NCI-H2171 treated with DMSO at 0.1 percent for 48 hours (cell line): ENCODE data around the gene ISG20L2.

ENCODE experiments used
- DNase-seq: peaks from one replicate; lab custom pipeline; 2025; lab: John Stamatoyannopoulos, UW

Gene ISG20L2

DNA sequence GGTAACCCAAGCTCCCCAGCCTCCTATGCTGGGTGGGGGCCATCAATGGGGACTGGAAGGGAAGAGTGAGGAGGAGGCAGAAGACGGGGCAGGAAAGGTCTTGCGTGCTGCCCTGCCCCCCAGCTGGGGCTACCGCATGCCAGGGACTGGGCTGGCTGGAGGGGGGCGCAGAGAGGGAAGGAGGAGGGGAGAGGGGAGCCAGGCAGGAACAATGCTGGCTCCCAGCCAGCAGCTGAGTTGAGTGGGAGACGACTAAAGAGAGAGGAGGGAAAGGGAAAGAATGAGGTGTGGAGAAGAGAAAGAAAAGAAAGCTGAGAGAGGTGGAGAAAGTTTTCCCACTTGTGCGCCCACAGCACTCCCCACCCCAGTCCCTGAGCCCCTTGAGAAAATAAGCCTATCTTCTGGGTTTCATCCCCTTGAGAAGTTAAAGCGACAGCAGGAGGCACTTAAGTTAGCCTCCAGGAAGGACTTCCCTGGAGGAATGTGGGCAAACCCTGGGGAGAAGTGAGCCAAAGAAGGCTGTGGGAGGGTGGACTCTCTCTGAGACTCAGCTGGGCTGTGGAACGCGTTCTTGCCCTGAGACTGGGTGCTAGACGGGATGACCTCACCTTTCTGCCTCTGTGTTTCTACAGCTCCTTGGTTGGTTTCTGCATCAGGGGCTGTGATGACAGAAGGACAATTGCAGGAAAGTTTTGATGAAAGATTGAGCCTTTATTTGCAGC lies 38.5 kb downstream of the ISG20L2 start:
- peak; percentile 43 for DNase-seq

DNA sequence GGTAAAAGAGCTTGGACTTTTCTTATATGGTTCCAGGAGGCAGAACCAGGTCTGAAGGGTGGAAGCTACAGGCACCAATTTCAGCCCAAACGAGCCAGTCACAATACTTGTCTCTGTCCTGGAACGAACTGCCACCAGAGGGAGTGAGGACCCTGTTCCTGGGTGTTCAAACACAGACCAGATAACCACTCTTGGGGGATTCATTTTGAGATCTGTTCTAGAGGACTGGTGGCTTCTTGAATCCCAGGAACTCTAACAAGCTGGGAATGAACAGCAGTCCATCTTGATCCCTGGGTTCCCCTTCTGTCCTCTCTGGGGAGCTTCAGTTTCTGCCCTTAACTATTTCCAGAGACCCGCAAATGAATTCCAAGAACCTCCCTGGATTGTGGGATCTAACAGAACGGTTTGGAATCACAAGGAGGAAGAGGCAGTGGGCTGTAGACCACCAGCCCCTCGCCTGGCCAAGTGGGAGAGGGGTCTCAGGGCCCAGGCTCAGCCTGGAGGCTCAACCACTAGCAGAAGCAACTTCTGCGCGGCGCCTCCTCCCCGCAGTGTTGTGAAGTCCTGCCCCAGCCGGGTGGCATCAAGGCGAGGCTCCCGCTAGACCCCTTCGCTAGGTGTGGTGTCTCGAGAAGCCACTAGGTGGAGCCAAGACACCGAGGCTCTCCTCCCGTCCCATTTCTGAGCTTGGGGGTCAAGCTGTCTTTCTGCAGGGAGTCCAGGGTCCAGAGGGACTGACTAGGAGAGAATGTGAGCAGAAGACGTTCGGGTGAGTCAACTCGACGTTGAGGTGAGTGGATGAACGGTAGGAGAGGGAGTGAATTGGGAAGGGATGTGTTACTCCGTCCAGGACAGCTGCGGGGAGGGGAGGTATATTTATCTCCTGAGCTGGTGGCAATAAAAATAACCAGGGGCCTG lies 39.3 kb downstream of the ISG20L2 start:
- DNase-seq = peak; percentile 72

DNA sequence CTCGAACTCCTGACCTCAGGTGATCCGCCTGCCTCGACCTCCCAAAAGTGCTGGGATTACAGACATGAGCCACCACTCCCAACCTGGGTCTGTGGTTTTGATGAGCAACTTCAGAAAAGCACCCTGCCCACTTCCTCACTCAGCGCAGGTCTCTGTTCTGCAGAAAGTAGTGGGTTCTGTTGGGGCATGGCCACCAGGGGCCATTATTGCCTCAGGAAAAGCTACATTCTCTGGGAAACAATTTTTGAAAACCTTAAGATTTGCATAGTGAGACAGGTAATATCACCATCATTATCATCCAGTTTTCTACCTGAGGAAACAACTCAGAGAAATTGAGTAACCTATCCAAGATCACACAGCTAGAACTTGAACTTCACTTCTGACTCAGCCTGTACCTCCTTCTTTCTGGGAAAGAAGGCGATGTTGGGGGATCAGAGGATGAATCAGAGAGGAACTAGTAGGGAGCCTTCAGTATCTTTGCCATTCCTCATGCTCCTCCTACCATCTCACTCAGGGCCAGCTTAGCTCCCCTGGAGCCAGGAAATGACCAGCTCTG lies 44.3 kb downstream of the ISG20L2 start:
- DNase-seq = no peak

- DNase-seq = no peak
Measured at GRCh38 chr1:156682166-156682890, 46.2 kb downstream of the ISG20L2 start.

GRCh38 chr1:156681196-156681960 lies 47.2 kb downstream of the ISG20L2 start:
- DNase-seq = no peak

GRCh38 chr1:156680056-156680455 lies 48.5 kb downstream of the ISG20L2 start:
- no peak for DNase-seq

DNA sequence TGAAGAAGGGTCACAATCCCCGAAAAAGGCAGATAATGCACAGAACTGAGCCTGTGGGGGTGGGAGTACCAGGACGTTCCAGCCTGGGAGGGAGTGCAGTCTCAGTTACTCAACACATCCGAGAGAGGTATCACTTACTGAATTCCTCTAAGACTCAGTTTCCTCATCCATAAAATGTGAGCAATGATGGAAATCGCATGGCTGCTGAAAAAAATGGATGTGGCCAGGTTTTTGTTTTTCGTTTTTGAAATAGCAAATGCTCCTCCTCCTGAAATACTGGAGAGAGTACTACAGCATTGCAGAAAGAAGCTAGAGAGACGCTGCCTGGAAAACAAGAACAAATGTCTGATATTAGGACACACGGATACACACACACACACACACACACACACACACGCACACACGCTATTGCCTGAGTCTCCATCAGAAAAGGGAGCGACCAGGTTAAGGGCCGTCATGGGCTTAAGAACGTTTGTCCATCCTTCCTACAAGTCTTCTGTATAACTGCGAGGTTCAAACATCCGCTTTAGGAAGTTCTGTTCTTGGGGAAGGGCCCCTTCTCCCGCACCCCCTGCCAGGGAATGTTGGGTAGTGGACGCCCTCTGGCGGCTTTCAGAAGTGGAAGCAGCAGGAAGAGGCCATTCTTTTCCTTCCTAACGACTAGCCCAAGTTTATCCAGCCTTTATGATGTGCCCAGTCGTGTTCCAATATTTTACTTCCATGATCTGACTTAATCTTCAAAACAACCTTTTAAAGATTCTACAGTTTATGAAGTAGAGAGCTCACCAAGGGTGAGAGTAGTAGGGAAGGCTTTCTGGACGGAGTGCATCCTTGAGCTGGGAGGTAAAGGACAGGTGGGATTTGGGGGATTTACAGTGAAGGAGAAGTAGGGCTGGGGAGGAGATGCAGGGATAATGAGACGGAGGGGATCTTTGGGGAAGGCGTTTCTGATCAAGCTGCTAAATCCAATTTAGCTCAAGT lies 50.7 kb downstream of the ISG20L2 start:
- DNase-seq = peak; percentile 70

DNA sequence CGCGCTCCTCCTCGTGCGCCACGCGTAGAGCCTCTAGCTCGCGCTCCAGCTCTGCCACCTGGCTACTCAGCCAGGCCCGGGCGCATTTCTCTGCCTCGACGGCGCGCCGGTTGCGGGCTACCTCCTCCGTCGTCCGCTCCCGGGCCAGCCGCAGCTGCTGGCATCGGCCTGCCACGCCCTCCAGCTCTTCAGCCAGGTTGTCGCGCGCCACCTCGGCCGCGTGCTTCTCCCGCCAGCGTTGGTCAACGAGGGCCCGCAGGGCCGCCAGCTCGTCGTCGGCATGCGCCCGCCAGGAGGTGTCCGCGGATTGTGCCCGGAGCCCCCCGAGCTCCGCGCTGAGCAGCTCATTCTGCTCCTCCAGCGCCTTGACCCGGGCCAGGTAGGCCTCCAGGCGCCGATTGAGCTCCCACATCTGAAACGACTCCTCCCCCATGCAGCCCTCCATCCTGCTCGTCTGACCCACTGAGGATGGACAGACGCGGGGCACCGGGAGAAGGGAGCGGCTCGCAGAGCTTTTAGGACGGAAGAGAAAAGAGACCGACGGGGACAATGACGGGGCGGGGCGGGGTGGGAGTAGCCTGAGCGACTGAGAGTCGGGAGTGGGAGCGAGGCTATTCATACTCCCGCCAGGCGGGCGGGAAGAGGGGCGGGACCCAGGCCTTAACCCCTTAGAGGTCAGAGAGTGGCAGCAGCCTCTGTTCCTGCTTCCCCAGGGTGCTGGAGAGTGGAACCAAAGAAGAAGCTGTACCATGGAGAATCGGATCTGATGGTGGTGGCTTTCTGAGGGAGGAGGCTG lies 51.5 kb downstream of the ISG20L2 start, which contains the start of gene NES:
Gene NES, minus strand, starts transcription at position 588 of the 796 bp plus-strand sequence. Its CDS starts 143 bp downstream, at position 445.
- DNase-seq = no peak

DNA sequence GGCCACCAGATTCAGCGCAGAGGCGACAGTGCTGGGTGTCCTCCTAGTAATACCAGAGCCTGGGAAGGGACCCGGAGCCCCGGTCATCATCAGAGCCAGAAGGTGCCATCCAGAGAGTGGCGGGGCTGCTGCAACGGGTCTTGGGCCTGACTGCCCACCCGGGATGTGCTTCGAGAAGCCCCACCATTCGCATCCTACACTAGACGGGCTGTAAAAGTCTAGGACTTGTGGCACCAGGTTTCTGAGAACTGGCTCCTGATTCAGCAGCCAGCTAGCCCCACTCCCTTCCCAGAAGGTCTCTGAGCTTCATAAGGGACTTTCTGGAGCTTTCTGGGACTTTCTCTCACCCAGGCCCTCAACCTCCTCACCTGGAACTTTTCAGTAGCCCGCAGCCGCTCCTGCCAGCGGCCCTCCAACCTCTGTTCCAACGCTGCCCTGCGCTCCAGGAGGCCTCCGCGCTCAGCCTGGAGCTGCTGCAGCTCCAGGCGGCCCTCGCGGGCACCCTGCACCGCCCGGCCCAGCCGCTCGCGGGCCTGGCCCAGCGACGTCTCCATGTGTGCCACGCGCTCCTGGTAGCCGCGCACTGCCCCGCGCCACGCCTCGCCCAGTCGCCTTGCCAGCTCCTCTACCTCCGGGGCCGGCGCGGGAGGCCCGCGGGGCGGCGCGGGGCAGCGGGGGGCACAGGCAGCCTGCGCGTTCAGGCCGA lies 52.3 kb downstream of the ISG20L2 start:
- no peak for DNase-seq

DNA sequence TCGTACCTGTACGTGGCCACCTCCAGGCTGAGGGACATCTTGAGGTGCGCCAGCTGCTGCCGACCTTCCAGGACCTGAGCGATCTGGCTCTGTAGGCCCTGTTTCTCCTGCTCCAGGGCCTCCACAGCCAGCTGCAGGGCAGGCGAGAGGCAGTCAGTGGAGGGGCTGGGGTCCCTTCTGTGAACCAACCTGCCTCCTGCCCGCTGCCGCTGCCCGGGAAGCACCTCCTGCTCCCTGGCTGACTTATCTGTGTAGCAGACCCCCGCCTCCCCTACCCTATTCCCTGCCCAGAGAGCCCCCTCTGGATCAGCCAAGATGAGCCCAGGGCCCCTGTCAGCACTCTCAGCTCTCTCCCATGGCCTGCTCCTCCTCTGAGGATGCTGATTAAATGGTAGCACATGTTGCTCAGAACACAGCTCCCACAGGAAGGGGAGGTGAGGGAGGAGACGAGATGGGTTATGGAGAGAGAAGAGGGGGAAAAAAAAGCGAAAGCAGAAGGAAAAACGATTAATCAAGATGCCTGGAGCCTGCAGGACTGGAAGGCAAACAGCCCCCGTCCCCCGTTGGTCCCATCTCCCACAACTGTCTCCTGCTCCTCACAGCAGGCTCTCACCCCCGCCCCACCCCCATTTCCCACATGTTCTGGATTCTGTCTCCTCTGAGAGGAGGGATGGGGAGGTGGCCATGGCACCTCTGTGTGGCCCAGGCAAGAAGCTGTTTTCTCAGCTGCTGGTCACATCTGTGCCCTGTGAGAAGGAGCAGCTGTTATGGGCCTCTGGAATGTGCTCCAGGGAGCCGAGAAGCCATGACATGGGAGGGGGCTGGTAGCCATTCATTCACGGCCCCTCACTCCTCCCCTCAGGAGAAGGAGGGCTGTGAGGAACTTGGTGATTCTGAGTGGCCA lies 53.1 kb downstream of the ISG20L2 start:
- peak; percentile 74 for DNase-seq

DNA sequence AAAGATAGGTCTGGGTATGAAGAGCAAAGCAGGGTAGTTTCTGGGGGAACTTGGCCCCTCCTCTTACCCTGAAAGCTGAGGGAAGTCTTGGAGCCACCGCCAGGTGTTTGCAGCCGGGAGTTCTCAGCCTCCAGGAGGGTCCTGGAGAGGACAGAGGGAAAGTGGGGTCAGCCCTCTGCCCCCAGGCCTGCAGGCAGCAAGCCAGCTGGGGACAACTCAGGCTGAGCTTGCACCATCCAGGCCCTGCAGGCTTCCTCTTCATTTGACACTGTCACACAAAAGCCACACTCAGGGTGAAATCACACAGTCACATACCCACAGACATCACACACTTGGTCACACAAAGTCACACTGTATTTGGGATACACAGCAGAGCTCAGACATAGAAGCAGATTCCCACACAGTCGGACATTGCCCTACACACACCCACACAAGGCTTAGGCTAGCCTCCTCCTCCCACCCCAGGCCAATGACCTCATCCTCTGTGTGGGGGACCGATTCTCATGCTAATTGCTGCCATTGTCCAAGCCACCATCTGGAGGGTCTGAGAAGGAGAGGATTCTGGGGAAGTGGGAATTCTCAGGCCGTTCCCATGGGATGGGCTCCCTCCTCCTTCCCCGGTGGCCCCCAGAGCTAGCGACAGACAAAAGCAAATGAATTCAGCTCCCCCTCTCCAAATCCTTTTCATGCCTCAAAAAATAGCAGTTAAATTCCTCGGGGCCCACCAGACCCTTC lies 55.0 kb downstream of the ISG20L2 start:
- DNase-seq = no peak
